ES-I3 (cell line): ENCODE measurements around the gene HDGFL2.
"Not testable (repeated sequence)": the region's sequence is repeated elsewhere in the genome, so short reads cannot be mapped to it uniquely, and the experiment has no call there.

Experiments
- H3K36me3 ChIP-seq: 2 replicates; pipeline ENCODE4 v1.6.1; 2013; ENCODE audit warnings: mild to moderate bottlenecking, low read length, control low read depth, moderate library complexity; ENCODE audit not compliant: insufficient read depth
- H3K4me1 ChIP-seq: 2 replicates; pipeline ENCODE4 v1.6.1; 2013; ENCODE audit warnings: mild to moderate bottlenecking, control low read depth, low read length; ENCODE audit not compliant: insufficient read depth
- H3K9ac ChIP-seq: 2 replicates; pipeline ENCODE4 v1.6.1; 2013; ENCODE audit warnings: low read depth, mild to moderate bottlenecking, low read length, moderate library complexity
- H3K9me3 ChIP-seq: 2 replicates; pipeline ENCODE4 v1.6.1; 2013; ENCODE audit warnings: mild to moderate bottlenecking, low read length, moderate library complexity; ENCODE audit not compliant: control insufficient read depth, insufficient read depth

Gene HDGFL2

DNA sequence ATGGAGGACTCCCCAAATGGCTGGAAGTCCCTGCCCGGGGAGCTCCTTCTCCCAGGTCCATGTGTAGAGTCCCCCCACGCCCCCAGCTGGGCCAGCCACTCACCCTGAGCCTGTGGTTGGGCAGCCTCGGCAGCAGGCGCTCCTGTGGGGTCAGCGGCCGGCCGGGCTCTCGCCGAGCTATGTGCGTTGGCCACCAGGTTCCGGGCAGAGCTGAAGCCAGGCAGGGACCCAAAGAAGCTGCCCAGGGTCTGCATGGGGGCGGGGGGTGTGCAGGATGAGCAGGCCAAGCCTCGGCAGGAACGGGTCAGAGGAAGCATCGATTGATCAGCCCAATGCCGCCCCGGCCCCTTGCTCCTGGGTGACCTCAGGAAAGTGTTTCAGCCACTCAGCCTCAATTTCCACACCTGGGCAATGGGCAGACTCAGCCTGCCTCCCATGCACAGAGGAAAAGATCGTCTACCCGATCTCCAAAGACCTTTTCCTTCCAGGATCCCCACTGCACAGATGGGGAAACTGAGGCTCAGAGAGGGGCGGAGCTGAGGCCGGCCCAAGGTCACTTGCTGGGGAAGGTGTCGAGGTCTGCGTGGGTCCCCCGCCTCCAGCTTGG is 45.5 kb downstream of the HDGFL2 start:
- Histone ChIP-seq H3K36me3 (no peaks in the 10 kb centered on the region), H3K9ac (no peak overlapping the region), H3K4me1 (peaks cover 7% of the 10 kb centered on the region; the same call in 1 of the 2 replicates), H3K9me3 (no peaks in the 10 kb centered on the region)

GRCh38 chr19:4518345-4519171 is 46.5 kb downstream of the HDGFL2 start, which contains the start of gene PLIN4:
TSS of gene PLIN4 (minus strand) at chr19:4518486. CDS start at chr19:4518272, 214 bp downstream.
- H3K9me3 ChIP-seq: no peaks in the 10 kb centered on the region
- H3K4me1 ChIP-seq: peaks cover 7% of the 10 kb centered on the region; the same call in 1 of the 2 replicates
- H3K9ac ChIP-seq: no peak within 1 kb of the TSS
- no peaks in the 10 kb centered on the region for H3K36me3 ChIP-seq

DNA sequence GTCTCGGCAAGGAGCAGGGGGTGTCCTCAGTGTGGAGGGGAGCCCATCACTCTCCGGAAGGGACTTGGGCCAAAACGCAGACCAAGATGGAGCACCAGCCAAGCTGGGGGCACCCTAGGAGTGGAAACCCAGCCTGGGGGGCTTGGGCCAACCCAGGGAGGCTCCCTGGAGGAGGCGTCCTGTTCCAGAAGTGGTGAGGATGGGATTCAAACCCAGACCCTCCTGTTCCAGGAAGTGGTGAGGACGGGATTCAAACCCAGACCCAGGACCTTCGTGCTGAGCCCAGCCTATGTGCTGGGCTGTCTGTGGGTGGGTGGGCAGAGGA is 47.0 kb downstream of the HDGFL2 start:
- H3K9ac ChIP-seq: no peak overlapping the region
- no peaks in the 10 kb centered on the region for H3K36me3 ChIP-seq
- no peaks in the 10 kb centered on the region for H3K9me3 ChIP-seq
- H3K4me1 ChIP-seq: peaks cover 7% of the 10 kb centered on the region; the same call in 1 of the 2 replicates

- Histone ChIP-seq H3K9ac (no peak overlapping the region), H3K36me3 (no peaks in the 10 kb centered on the region), H3K4me1 (peaks cover 7% of the 10 kb centered on the region; the same call in 1 of the 2 replicates), H3K9me3 (no peaks in the 10 kb centered on the region)
Observed at GRCh38 chr19:4519521-4520277, 47.6 kb downstream of the HDGFL2 start.

DNA sequence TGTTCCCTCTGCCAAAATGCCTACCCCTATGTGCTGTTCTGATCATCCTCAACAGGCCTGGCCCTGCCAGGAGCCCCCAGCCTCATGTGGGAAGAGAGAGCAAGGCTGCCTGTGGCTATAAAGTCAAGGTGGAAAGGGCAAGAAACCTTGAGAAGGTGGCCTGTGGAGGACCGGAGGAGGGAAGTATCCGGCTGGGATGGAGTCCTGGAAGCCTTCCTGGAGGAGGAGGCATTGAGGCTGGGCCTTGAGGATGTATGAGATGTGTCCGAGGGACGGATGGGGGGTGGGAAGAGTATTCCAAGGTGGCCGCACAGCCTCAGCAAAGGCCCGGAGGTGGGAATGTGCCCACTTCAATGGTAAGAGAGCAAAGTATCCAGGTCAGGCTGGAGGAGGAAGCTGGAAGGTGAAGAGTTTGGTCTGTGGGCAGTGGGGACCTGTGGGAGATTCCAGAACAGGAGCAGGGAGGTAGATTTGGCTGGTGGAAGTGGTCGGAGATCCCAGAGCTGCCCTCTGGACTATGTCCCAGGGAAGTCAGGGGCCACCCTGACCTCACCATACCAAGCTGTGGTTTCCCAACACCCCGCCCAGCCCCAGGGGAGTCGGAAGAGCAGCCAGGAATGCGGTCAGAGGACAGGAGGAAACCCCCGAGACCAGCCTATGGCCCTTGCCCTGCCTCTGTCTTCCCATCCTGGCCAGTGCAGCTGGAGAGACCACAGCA is 49.2 kb downstream of the HDGFL2 start:
- Histone ChIP-seq H3K9me3 (no peaks in the 10 kb centered on the region), H3K9ac (no peak overlapping the region), H3K36me3 (no peaks in the 10 kb centered on the region), H3K4me1 (peaks cover 7% of the 10 kb centered on the region; the same call in 1 of the 2 replicates)

- Histone ChIP-seq H3K4me1 (peaks cover 7% of the 10 kb centered on the region; the same call in 1 of the 2 replicates), H3K9ac (no peak overlapping the region), H3K36me3 (no peaks in the 10 kb centered on the region), H3K9me3 (no peaks in the 10 kb centered on the region)
Observed at GRCh38 chr19:4521888-4522242, 49.8 kb downstream of the HDGFL2 start.

DNA sequence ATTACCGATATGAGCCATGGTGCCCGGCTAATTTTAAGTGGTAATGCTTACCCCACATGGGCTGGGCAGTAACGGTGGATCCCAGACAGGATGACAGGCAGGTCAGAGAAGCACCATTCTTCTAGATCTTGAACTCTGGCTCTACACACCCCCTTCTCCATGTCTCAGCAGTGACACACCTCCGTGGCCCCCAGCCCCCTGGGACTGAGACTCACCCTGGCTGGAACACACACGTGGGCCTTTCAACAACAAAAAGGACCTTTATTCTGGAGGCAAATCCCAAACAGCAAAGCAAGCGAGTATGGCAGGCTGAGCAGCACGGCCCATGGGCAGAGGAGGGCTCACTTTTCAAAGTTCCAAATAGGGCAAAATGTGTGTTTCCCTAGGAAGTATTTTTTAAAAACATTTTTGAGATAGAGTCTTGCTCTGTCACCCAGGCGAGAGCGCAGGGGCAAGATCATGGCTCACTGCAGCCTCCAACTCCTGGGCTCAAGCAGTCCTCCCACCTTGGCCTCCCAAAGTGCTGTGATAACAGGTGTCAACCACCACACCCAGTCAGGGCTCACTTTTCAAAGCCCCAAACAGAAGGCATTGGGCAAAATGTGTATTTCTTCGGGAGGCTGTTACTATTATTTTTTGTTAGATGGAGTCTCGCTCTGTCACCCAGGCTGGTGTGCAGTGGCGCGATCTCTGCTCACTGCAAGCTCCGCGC is 50.4 kb downstream of the HDGFL2 start:
- Histone ChIP-seq H3K9me3 (no peaks in the 10 kb centered on the region), H3K9ac (no peak overlapping the region), H3K36me3 (no peaks in the 10 kb centered on the region), H3K4me1 (peaks cover 7% of the 10 kb centered on the region; the same call in 1 of the 2 replicates)

DNA sequence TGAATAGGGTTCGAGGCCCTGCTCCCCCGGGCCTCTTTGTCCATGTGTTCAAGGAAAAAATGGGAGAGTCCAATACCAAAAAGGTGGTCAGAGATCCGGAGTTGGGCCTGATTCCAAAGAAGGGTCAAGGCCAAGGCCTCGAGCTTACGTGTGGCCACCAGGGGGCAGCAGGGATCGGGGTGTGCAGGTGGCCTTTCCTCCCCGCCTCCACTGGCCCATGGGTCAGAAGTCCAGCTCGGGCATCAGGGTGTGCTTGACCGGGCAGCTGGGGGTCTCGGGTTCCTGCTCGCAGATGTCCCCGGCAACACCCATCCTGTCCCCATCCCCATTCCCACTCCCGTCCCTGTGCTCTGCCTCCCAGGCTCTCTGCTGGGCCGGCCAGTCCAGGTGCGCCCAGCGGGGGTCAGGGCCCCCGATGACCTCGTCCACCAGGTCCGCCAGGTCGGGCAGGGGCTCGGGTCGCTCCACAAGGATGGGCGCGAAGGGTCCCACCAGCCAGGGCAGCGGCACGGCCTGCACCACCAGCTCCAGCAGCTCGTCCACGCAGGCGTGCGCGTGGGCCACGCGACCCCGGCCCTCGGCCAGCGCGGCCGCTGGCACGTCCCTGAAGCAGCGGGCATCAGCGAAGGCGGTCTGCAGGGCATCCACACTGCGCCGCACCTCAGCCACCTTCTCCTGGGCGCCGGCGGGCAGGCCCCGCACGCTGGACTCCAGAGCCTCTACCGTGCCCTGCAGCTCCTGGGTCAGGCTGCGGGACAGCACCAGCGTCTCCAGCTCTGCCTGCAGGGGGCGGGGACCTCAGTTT is 51.4 kb downstream of the HDGFL2 start:
- peaks cover 3% of the 10 kb centered on the region; the same call in 1 of the 2 replicates for H3K4me1 ChIP-seq
- no peaks in the 10 kb centered on the region for H3K36me3 ChIP-seq
- no peak overlapping the region for H3K9ac ChIP-seq
- H3K9me3 ChIP-seq: no peaks in the 10 kb centered on the region

DNA sequence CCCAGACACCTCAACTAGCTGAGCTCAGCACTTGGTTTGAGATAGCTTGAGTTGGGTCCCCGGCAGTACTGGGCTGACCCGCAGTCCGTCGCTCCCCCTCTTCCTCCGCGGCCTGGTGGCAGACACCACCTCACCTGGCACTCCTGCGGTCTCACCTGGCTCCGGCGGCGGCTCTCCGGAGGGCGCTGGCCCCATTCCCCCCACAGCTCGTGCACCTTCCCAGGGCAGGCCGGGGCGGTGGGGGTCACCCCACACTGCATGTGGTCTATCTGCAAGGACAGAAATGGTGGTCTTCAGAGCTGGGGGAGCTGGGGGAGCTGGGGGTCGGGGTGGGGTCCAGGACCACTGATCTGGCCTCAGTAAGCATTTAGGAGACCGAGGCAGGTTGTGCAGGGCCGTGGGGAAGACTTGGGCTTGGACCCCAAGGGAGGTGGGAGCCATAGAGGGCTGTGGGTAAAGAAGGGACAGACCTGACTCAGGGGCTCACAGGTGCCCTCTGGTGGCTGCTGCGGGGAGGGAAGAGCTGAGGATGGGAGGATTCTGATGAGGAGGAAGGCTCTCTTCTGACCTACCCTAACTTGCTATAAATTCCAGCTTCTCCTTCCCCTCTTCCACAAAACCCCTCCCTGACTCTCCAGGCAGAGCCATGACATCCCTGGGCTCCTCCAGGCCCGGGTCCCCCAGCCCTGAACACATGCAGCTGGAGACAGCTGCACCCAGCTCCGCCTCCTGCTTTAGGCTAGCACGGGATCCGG is 52.9 kb downstream of the HDGFL2 start:
- H3K4me1 ChIP-seq: no peaks in the 10 kb centered on the region
- H3K36me3 ChIP-seq: no peaks in the 10 kb centered on the region
- H3K9me3 ChIP-seq: no peaks in the 10 kb centered on the region
- no peak overlapping the region for H3K9ac ChIP-seq

DNA sequence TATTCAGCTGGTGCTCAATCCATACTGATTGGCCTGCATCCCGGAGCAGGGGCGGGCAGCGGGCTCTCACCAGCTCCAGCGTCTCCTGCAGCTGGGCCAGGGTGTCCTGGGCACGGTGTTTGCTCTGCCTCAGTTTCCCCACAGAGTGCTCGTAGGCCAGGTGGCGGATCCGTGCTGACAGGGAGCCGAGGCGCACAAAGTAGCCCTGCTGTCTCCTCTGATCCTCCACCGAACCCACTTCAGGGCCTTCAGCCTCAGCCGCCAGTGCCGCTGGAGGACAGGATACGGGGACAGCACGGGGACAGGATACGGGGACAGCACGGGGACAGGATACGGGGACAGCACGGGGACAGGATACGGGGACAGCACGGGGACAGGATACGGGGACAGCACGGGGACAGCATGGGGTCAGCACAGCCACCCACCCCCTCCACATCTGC is 53.5 kb downstream of the HDGFL2 start:
- no peaks in the 10 kb centered on the region for H3K36me3 ChIP-seq
- H3K9ac ChIP-seq: no peak overlapping the region
- H3K9me3 ChIP-seq: no peaks in the 10 kb centered on the region
- no peaks in the 10 kb centered on the region for H3K4me1 ChIP-seq

GRCh38 chr19:4527377-4527776 is 55.3 kb downstream of the HDGFL2 start:
- H3K4me1 ChIP-seq, H3K36me3 ChIP-seq, H3K9me3 ChIP-seq, H3K9ac ChIP-seq: not testable (repeated sequence)

- Histone ChIP-seq H3K36me3 (no peaks in the 10 kb centered on the region), H3K9ac (no peak overlapping the region), H3K4me1 (no peaks in the 10 kb centered on the region), H3K9me3 (no peaks in the 10 kb centered on the region)
Observed at GRCh38 chr19:4528843-4529242, 56.7 kb downstream of the HDGFL2 start.
